ENCODE measurements around the gene SMARCD3.

GRCh38 chr7:151286148-151286547 lies 37.7 kb upstream of the SMARCD3 start:
- TF ChIP-seq CTCF (IDR thresholded peaks at IDR 0.05; ENCODE audit: poor library complexity, severe bottlenecking), result no peak
- no peak for TF ChIP-seq EP300 (conservative IDR thresholded peaks at IDR 0.05; ENCODE audit: poor library complexity, severe bottlenecking)
- no peak for TF ChIP-seq MXI1 (conservative IDR thresholded peaks at IDR 0.05; ENCODE audit: poor library complexity, severe bottlenecking)
- TF ChIP-seq POLR2AphosphoS5 (IDR thresholded peaks at IDR 0.05), result no peak
